Effector memory CD4-positive, alpha-beta T cell (primary cell): ENCODE data around the gene DGKQ.

ENCODE experiments used
- DNase-seq, 3 donors: peaks; one replicate each; pipeline ENCODE4 v3.0.0-alpha.2; 2020
- H3K27ac ChIP-seq: 2 replicates; pipeline ENCODE4 v1.7.0; 2013; ENCODE audit warnings: mild to moderate bottlenecking, low read length, moderate library complexity; ENCODE audit not compliant: insufficient read depth, poor library complexity, severe bottlenecking
- H3K27me3 ChIP-seq: replicated peaks from 2 replicates; pipeline ENCODE4 v1.7.0; 2013; ENCODE audit warnings: mild to moderate bottlenecking, low read length; ENCODE audit not compliant: insufficient read depth, control insufficient read depth, poor library complexity, severe bottlenecking
- H3K36me3 ChIP-seq: 2 replicates; pipeline ENCODE4 v1.7.0; 2013; ENCODE audit warnings: mild to moderate bottlenecking, low read length, moderate library complexity; ENCODE audit not compliant: control insufficient read depth, insufficient read depth
- H3K4me1 ChIP-seq: 2 replicates; pipeline ENCODE4 v1.7.0; 2013; ENCODE audit warnings: low read length, mild to moderate bottlenecking; ENCODE audit not compliant: control insufficient read depth, insufficient read depth, poor library complexity, severe bottlenecking
- H3K4me3 ChIP-seq: 2 replicates; pipeline ENCODE4 v1.7.0; 2013; ENCODE audit warnings: low read length, low read depth, mild to moderate bottlenecking; ENCODE audit not compliant: insufficient read depth, poor library complexity, severe bottlenecking
- H3K9me3 ChIP-seq: 2 replicates; pipeline ENCODE4 v1.7.0; 2013; ENCODE audit warnings: mild to moderate bottlenecking, low read length, moderate library complexity; ENCODE audit not compliant: control insufficient read depth

DGKQ gene

DNA sequence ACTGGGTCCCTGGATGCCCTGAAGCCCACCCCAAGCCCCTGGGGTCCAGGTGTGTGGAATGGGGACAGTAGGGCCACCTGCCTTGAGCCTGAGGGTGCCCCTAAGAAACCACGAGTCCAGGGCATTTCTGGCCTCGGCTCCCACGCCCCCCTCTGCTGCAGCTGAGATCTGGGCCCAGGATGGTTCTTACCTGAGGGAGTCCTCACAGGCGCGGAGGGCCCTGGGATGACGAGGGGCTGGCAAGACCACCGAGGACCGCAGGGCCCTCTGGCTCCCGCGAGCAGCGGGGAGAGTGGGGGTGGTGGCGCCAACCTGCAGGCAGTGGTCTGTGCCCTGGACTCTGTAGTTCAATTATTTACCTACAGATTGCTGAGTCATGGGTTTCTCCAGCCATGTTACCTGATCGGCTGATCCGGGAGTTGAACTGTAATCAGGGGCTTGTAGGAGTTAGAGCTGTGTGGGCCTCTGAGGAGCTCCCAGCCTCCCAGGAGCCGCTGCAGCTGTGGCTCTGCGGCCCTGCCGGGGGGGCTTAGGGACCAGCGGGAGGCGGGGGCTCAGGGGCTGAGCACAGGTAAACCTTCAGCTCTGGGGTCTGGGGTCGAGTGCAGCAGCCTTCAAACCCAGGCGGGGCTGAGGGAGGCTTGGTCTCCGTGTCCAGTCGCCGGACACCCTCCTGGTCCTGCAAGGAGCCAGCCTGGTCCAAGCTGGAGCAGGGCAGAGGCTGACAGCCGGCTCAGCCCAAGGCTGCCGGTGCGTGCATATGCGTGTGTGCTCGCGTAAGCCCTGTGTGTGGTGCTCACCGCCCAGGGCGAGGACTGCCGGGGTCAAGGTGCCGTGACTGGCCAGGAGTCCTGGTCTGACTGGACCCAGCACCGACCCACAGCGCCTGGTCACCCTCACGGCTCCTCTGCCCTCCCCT lies 20.0 kb upstream of the DGKQ start, which contains the start of gene SLC26A1:
SLC26A1 (minus strand) TSS at position 294 of the 919 bp plus-strand sequence. CDS start 1,701 bp downstream, outside the sequence.
- peaks cover 12% of the 10 kb centered on the region for H3K36me3 ChIP-seq
- no peak for DNase-seq
- peaks cover 8% of the 10 kb centered on the region for H3K4me1 ChIP-seq
- no peak within 1 kb of the TSS for H3K27ac ChIP-seq
- no peaks in the 10 kb centered on the region for H3K9me3 ChIP-seq
- H3K4me3 ChIP-seq = no peak within 1 kb of the TSS
- peaks cover 16% of the 10 kb centered on the region for H3K27me3 ChIP-seq

DNA sequence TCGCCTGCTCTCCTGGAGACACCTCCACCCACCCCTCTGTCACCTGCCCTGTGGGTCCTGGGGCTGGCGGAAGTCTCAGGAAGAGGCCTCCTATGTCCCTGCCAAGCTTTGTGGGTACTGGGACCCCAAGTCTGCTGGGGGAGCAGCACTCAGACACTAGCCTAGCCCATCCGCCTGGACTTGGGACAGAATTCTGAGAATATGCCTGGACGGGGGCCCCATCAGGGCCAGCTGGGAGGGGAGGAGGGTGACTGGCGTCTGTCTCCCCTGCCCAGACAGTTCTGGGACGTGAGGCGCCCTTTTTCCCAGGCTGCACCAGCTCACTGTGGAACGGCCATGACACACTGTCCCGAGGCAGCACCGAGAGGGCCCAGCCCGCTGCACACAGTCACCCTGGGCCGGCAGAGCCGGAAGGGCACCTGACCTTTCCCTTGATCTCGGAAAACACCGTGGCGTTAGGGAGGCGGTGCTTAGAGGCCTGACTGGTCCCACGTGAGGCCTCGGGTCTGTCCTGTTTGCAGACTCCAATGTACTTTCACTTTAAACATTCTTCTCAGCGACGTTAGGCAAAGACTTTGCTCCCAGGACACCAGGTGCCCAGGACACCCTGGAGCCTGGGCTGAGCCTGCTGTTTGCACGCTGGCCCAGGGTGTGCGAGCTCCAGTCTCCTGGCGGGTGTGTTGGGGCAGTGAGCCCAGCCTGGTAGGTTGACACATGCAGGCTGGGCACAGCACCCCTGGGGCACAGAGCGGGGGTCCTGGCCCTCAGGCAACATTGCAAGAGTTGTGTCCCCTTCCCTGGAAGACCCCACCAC lies 19.1 kb upstream of the DGKQ start:
- Histone ChIP-seq H3K9me3 (no peaks in the 10 kb centered on the region), H3K36me3 (peaks cover 12% of the 10 kb centered on the region), H3K4me1 (peaks cover 5% of the 10 kb centered on the region), H3K4me3 (no peak overlapping the region), H3K27me3 (peaks cover 7% of the 10 kb centered on the region), H3K27ac (no peak overlapping the region)
- no peak for DNase-seq

DNA sequence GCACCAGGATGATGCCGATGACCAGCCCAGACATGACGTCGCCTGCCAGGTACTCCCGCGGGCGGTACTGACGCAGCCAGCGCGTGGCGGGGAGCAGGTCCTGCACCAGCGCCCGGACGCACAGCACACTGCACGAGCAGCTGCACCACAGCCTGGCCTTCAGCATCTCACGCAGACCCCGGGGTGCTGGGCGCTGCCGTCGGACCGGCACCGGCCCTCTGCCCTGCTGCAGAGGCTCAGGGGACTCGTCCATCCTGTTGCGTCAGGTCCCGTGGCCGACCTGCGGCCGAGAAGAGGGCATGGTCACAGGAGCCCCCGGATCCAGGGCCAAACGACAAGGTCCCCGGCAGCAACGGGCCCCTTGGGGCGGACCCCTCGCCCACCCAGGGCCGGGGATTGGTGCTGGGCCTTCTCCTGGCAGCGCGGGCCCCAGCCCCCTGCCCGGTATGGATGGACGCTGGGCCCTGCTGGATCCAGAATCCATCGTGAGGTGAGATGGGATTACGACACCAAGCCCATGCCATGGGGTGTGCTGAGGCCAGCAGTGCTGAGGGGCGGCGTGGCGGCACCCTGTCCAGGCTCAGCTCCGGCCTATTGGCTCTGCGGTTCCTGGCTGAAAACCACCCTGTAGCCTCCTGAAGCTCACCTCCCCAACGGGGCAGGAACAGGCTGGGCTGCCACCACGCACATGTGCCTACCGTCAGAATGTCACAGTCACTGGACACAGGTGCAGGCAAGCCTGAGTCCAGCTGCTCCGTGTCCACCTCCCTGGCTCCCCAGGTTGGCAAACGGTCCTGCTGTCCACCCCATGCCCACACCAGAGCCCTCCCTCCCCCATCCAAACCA lies 18.3 kb upstream of the DGKQ start:
- Histone ChIP-seq H3K36me3 (peaks cover 12% of the 10 kb centered on the region), H3K27me3 (peaks cover 2% of the 10 kb centered on the region), H3K4me1 (peaks cover 8% of the 10 kb centered on the region), H3K9me3 (no peaks in the 10 kb centered on the region), H3K27ac (no peak overlapping the region), H3K4me3 (no peak overlapping the region)
- DNase-seq = no peak

DNA sequence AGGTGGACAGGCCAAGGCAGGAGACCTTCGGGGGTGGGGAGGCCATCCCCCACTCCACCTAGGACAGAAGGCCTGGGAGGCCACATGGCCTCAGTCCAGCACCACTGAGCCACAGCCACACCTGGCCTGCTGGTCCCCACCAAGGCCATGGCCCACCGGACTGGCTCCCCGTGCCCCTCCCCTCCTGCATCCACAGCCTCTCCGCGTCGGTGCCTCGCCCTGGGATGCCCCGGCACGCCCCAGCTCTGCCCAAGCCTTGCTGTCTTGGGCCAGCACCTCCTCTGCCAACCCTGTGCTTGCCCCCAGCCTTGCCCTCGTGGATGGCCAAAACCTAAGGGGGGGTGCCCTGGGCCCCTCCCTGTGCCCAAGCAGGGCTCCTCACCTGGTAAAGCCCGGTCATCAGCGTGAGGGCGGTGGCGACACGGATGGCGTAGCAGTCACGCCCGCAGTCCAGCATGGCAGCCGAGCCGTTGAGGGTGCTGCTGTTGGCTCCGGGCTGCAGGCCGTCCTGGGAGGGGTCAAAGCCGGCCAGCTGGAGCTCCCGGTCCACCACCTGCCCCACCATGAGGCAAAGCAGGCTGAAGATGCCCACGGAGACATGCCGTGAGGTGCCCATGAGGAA lies 17.5 kb upstream of the DGKQ start:
- H3K36me3 ChIP-seq = peaks cover 12% of the 10 kb centered on the region

DNA sequence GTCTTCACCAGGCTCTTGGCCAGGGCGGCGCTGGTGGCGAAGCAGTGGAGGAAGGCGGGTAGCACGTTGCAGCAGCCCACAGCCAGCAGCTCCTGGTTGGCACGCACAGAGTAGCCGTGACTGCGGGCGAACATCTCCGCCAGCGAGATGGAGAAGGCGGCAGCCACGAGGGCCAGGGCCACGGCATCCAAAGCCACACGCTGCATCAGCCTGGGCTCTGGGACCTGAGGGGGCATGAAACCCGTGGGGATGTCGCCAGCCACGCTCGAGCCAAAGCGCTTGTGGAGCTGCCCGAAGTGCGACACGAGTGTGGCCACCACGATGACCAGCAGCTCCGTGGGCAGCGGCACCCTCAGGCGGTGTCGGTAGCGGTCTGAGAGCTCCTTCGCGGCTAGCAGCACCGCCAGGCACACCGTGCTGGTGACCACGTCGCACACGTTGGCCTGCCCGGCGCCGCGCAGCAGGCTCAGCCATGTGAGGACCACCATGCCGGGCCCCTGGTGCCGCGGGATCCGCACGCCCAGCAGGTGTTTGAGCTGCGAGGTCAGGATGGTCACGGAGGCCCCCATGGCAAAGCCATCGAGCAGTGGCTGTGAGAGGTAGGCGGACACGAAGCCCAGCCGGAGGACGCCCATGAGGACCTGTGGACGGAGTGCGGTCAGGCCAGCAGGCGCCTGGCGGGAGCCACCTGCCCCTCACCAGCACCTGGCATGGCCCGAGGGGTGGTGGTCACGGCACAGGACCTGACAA lies 16.5 kb upstream of the DGKQ start:
- Histone ChIP-seq H3K27me3 (no peaks in the 10 kb centered on the region), H3K36me3 (peaks cover 12% of the 10 kb centered on the region), H3K9me3 (no peaks in the 10 kb centered on the region), H3K4me3 (no peak overlapping the region), H3K4me1 (peaks cover 15% of the 10 kb centered on the region), H3K27ac (no peak overlapping the region)
- DNase-seq = no peak

More for the DNA sequence above, 17.5 kb upstream of the DGKQ start:
- no peaks in the 10 kb centered on the region for H3K27me3 ChIP-seq
- H3K9me3 ChIP-seq = no peaks in the 10 kb centered on the region
- H3K27ac ChIP-seq = no peak overlapping the region
- no peak overlapping the region for H3K4me3 ChIP-seq
- H3K4me1 ChIP-seq = peaks cover 14% of the 10 kb centered on the region
- no peak for DNase-seq

DNA sequence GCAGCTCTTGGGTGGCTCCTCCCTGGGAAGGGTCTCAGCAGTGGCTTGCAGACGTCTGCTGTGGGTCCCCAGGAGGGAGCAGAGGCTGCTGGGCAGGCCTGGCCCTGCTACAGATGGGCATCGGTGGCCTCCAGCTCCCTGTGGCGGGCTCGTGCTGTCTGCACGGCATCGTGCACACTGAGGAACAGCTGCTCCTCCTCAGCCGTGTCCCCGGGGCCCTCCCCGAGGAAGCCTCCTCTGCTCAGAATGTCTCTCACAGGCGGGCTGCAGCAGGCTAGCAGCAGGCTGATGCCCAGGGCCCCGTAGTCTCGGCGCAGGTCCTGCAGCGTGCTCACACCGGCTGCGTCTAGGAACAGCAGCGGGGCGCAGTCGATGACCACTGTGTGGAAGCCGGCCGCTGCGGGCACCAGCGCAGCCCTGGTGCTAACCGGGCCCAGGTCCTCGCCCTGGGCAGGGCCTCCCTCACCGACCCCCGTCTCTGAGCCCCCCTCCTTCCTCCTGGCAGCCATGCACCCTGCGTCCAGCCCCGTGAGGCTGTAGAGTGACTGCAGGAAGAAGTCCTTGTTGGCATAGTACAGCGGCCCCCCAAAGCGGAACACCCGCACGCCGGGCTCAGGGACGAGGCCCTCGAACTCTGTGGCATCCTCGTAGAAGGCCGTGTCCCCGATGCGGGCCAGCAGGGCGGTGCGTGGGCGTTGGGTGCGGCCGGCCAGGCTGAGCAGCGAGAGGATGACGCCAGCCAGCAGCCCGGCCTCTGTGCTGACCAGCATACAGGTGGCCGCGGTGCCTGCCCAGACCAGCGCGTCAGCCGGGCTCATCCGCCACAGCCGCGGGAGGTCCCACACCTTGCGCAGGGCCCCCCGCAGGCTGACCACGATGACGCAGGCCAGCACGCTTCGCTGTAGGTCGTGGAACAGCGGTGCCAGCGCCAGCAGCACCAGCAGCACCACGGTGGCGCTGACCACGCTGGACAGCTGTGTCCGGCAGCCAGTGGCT lies 15.7 kb upstream of the DGKQ start:
- no peaks in the 10 kb centered on the region for H3K9me3 ChIP-seq
- peaks cover 12% of the 10 kb centered on the region for H3K36me3 ChIP-seq

DNA sequence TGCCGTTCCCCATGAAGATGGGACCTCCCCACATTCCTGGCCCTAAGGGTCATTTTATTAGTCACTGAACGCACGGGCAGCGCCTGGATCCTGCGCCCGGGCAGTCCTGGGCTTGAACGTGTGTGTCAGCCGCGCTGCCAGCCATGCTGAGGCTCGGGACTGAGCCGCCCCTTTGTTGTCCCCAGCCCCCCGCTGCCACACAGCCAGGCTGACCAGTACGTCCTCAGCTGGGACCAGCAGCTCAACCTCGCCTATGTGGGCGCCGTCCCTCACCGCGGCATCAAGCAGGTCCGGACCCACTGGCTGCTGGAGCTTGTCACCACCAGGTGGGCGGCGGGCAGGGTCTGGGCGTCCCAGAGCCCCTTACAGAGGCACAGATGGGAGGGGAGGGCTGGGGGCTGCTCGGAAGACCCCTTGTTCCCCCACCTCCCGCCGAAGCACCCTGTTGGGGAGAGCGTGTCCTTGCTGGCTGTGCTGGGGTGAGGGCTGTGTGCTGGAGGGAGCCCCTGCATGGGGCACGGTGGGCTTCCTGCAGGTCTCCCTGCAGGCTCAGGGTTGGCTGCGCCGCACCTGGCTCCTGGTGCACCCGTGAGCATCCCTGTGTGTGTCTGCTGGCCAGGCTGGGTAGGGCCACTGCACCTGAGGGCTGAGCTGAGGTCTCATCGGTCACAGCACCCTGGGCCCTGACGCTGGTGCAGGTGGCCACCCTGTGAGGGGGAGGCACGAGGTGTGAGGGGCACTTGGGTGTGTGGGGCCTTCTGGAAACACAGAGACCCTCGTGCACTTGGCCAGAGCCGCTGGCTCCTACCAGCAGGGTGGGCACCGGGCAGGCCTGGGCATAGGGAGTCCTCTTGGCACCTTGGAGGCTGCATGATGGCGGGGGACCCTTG lies 14.5 kb upstream of the DGKQ start:
- Histone ChIP-seq H3K27me3 (no peaks in the 10 kb centered on the region), H3K9me3 (no peaks in the 10 kb centered on the region), H3K27ac (no peak overlapping the region), H3K4me3 (peak overlapping the region; percentile 61), H3K36me3 (peaks cover 12% of the 10 kb centered on the region), H3K4me1 (peaks cover 15% of the 10 kb centered on the region)
- DNase-seq = no peak

More for the DNA sequence above, 15.7 kb upstream of the DGKQ start:
- peaks cover 15% of the 10 kb centered on the region for H3K4me1 ChIP-seq
- no peak overlapping the region for H3K27ac ChIP-seq
- no peak overlapping the region for H3K4me3 ChIP-seq
- no peak for DNase-seq
- H3K27me3 ChIP-seq = no peaks in the 10 kb centered on the region
